Effector memory CD4-positive, alpha-beta T cell (primary cell): Measurements from ENCODE around the gene SRF.

ENCODE experiments used
- DNase-seq, 3 donors: peaks; one replicate each; pipeline ENCODE4 v3.0.0-alpha.2; 2020
- H3K27ac ChIP-seq: 2 replicates; pipeline ENCODE4 v1.7.0; 2013; ENCODE audit warnings: mild to moderate bottlenecking, low read length, moderate library complexity; ENCODE audit not compliant: insufficient read depth, poor library complexity, severe bottlenecking
- H3K27me3 ChIP-seq: replicated peaks from 2 replicates; pipeline ENCODE4 v1.7.0; 2013; ENCODE audit warnings: mild to moderate bottlenecking, low read length; ENCODE audit not compliant: insufficient read depth, control insufficient read depth, poor library complexity, severe bottlenecking
- H3K36me3 ChIP-seq: 2 replicates; pipeline ENCODE4 v1.7.0; 2013; ENCODE audit warnings: mild to moderate bottlenecking, low read length, moderate library complexity; ENCODE audit not compliant: control insufficient read depth, insufficient read depth
- H3K4me1 ChIP-seq: 2 replicates; pipeline ENCODE4 v1.7.0; 2013; ENCODE audit warnings: low read length, mild to moderate bottlenecking; ENCODE audit not compliant: control insufficient read depth, insufficient read depth, poor library complexity, severe bottlenecking
- H3K4me3 ChIP-seq: 2 replicates; pipeline ENCODE4 v1.7.0; 2013; ENCODE audit warnings: low read length, low read depth, mild to moderate bottlenecking; ENCODE audit not compliant: insufficient read depth, poor library complexity, severe bottlenecking
- H3K9me3 ChIP-seq: 2 replicates; pipeline ENCODE4 v1.7.0; 2013; ENCODE audit warnings: mild to moderate bottlenecking, low read length, moderate library complexity; ENCODE audit not compliant: control insufficient read depth

Gene SRF

GRCh38 chr6:43207286-43207685 is 36.2 kb downstream of the SRF start:
- Histone ChIP-seq H3K4me1 (no peaks in the 10 kb centered on the region), H3K36me3 (peaks cover 12% of the 10 kb centered on the region), H3K27ac (no peak overlapping the region), H3K4me3 (no peak overlapping the region), H3K27me3 (no peaks in the 10 kb centered on the region), H3K9me3 (no peaks in the 10 kb centered on the region)
- DNase-seq = no peak

- no peaks in the 10 kb centered on the region for H3K27me3 ChIP-seq
- no peaks in the 10 kb centered on the region for H3K9me3 ChIP-seq
- H3K4me3 ChIP-seq = no peak overlapping the region
- no peak overlapping the region for H3K27ac ChIP-seq
- no peaks in the 10 kb centered on the region for H3K4me1 ChIP-seq
- DNase-seq = no peak
- H3K36me3 ChIP-seq = peaks cover 11% of the 10 kb centered on the region
Observed at GRCh38 chr6:43211955-43212354, 40.9 kb downstream of the SRF start.

GRCh38 chr6:43213431-43213830 is 42.4 kb downstream of the SRF start:
- no peak overlapping the region for H3K27ac ChIP-seq
- H3K27me3 ChIP-seq = no peaks in the 10 kb centered on the region
- H3K36me3 ChIP-seq = peaks cover 16% of the 10 kb centered on the region
- no peak for DNase-seq
- no peaks in the 10 kb centered on the region for H3K9me3 ChIP-seq
- no peak overlapping the region for H3K4me3 ChIP-seq
- no peaks in the 10 kb centered on the region for H3K4me1 ChIP-seq

- Histone ChIP-seq H3K27me3 (no peaks in the 10 kb centered on the region), H3K36me3 (peaks cover 16% of the 10 kb centered on the region), H3K4me1 (no peaks in the 10 kb centered on the region), H3K9me3 (no peaks in the 10 kb centered on the region), H3K27ac (no peak overlapping the region), H3K4me3 (no peak overlapping the region)
- no peak for DNase-seq
Observed at GRCh38 chr6:43215066-43215465, 44.0 kb downstream of the SRF start.

GRCh38 chr6:43216200-43216599 is 45.1 kb downstream of the SRF start:
- Histone ChIP-seq H3K27ac (no peak overlapping the region), H3K4me3 (no peak overlapping the region), H3K36me3 (peaks cover 22% of the 10 kb centered on the region), H3K9me3 (no peaks in the 10 kb centered on the region), H3K27me3 (no peaks in the 10 kb centered on the region), H3K4me1 (no peaks in the 10 kb centered on the region)
- DNase-seq = no peak

GRCh38 chr6:43217351-43217750 is 46.3 kb downstream of the SRF start:
- H3K27ac ChIP-seq = no peak overlapping the region
- no peaks in the 10 kb centered on the region for H3K4me1 ChIP-seq
- no peaks in the 10 kb centered on the region for H3K9me3 ChIP-seq
- H3K4me3 ChIP-seq = no peak overlapping the region
- H3K36me3 ChIP-seq = peaks cover 22% of the 10 kb centered on the region
- DNase-seq = no peak
- H3K27me3 ChIP-seq = no peaks in the 10 kb centered on the region

GRCh38 chr6:43219119-43219518 is 48.0 kb downstream of the SRF start:
- H3K27me3 ChIP-seq = no peaks in the 10 kb centered on the region
- no peaks in the 10 kb centered on the region for H3K9me3 ChIP-seq
- H3K4me1 ChIP-seq = peaks cover 6% of the 10 kb centered on the region
- no peak overlapping the region for H3K4me3 ChIP-seq
- no peak overlapping the region for H3K27ac ChIP-seq
- DNase-seq = no peak
- H3K36me3 ChIP-seq = peaks cover 25% of the 10 kb centered on the region

GRCh38 chr6:43219814-43220213 is 48.7 kb downstream of the SRF start:
- H3K4me1 ChIP-seq = peaks cover 12% of the 10 kb centered on the region
- DNase-seq = no peak
- H3K27ac ChIP-seq = no peak overlapping the region
- peaks cover 25% of the 10 kb centered on the region for H3K36me3 ChIP-seq
- H3K27me3 ChIP-seq = no peaks in the 10 kb centered on the region
- no peak overlapping the region for H3K4me3 ChIP-seq
- no peaks in the 10 kb centered on the region for H3K9me3 ChIP-seq

- no peak overlapping the region for H3K27ac ChIP-seq
- no peak overlapping the region for H3K4me3 ChIP-seq
- no peaks in the 10 kb centered on the region for H3K27me3 ChIP-seq
- peaks cover 18% of the 10 kb centered on the region for H3K4me1 ChIP-seq
- peaks cover 25% of the 10 kb centered on the region for H3K36me3 ChIP-seq
- H3K9me3 ChIP-seq = no peaks in the 10 kb centered on the region
- DNase-seq = no peak
Observed at GRCh38 chr6:43220439-43220951, 49.4 kb downstream of the SRF start.

- H3K4me3 ChIP-seq = no peak overlapping the region
- H3K27ac ChIP-seq = peak overlapping the region; percentile 97
- no peak for DNase-seq
Observed at GRCh38 chr6:43221046-43221972, 50.2 kb downstream of the SRF start.

More at GRCh38 chr6:43221046-43221972, 50.2 kb downstream of the SRF start:
- Histone ChIP-seq H3K27me3 (no peaks in the 10 kb centered on the region), H3K9me3 (no peaks in the 10 kb centered on the region), H3K4me1 (peaks cover 26% of the 10 kb centered on the region), H3K36me3 (peaks cover 17% of the 10 kb centered on the region)
